CD4-positive, alpha-beta memory T cell (primary cell): Measurements from ENCODE around the gene SH3BP4. TPM values are rescaled to one million over a fixed set of nuclear protein-coding genes. Genes with fewer than 3 reads are reported as not detected.

ENCODE experiments used
- CTCF ChIA-PET: fragments of 350-600 bp; sonication (Branson Sonifier 250); formaldehyde crosslinking; loops from one replicate; lab custom pipeline; 2021; ENCODE audit warnings: inconsistent platforms; ENCODE audit not compliant: partially characterized antibody; lab: Charles Lee
- POLR2A ChIA-PET: fragments of 350-600 bp; sonication (Branson Sonifier 250); formaldehyde crosslinking; loops from one replicate; lab custom pipeline; 2021; ENCODE audit not compliant: partially characterized antibody; lab: Charles Lee
- DNase-seq, 5 donors: peaks; one replicate each; pipeline versions ENCODE4 v3.0.0 to v3.0.0-alpha.2; 2020 to 2022; ENCODE audit warnings: mixed read lengths in 1 of 5
- H3K27ac ChIP-seq: one replicate; pipeline ENCODE4 v1.7.0; 2013; ENCODE audit warnings: low read depth, low read length
- H3K27me3 ChIP-seq: 2 replicates; pipeline ENCODE4 v1.7.0; 2013; ENCODE audit warnings: mild to moderate bottlenecking, low read length, moderate library complexity; ENCODE audit not compliant: insufficient read depth
- H3K36me3 ChIP-seq: 2 replicates; pipeline ENCODE4 v1.7.0; 2013; ENCODE audit warnings: mild to moderate bottlenecking, low read length, moderate library complexity; ENCODE audit not compliant: insufficient read depth
- H3K4me1 ChIP-seq: 2 replicates; pipeline ENCODE4 v1.7.0; 2013; ENCODE audit warnings: mild to moderate bottlenecking, low read length, moderate library complexity; ENCODE audit not compliant: insufficient read depth
- H3K4me3 ChIP-seq, 2 donors: one replicate each; pipeline ENCODE4 v1.7.0; 2013; ENCODE audit warnings: low read length in 2 of 2, mild to moderate bottlenecking in 1 of 2
- H3K9me3 ChIP-seq, 2 donors: one replicate each; pipeline ENCODE4 v1.7.0; 2013; ENCODE audit warnings: low read length in 2 of 2, control low read depth in 1 of 2; ENCODE audit not compliant: control insufficient read depth in 1 of 2
- H3K27ac Mint-ChIP-seq, 7 donors: one replicate each; pipeline ENCODE4 v1.8.0; 2020 to 2021; ENCODE audit warnings: mixed read lengths in 7 of 7, mild to moderate bottlenecking in 6 of 7, inconsistent platforms in 3 of 7, moderate library complexity in 3 of 7
- H3K27me3 Mint-ChIP-seq, 2 donors: one replicate each; pipeline ENCODE4 v1.8.0; 2020 to 2021; ENCODE audit warnings: mixed read lengths in 2 of 2
- H3K36me3 Mint-ChIP-seq, 2 donors: one replicate each; pipeline ENCODE4 v1.8.0; 2020 to 2021; ENCODE audit warnings: mixed read lengths in 2 of 2, inconsistent platforms in 1 of 2, mild to moderate bottlenecking in 1 of 2
- H3K4me1 Mint-ChIP-seq, 4 donors: one replicate each; pipeline ENCODE4 v1.8.0; 2020 to 2021; ENCODE audit warnings: mixed read lengths in 4 of 4, mild to moderate bottlenecking in 1 of 4
- H3K4me3 Mint-ChIP-seq, 8 donors: one replicate each; pipeline ENCODE4 v1.8.0; 2020 to 2021; ENCODE audit warnings: mixed read lengths in 8 of 8, mild to moderate bottlenecking in 7 of 8, moderate library complexity in 6 of 8, inconsistent platforms in 3 of 8
- H3K9me3 Mint-ChIP-seq, 8 donors: one replicate each; pipeline ENCODE4 v1.8.0; 2020 to 2021; ENCODE audit warnings: mixed read lengths in 8 of 8, mild to moderate bottlenecking in 5 of 8, inconsistent platforms in 3 of 8, moderate library complexity in 1 of 8
- intact Hi-C: fragments of 100-400 bp; cut with micrococcal nuclease; formaldehyde crosslinking; loops from one replicate; pipeline ENCODE4 v1.15.1; 2023
- polyA plus RNA-seq, 2 donors: library from polyadenylated mRNA; unstranded; fragments of 300-500 nt; fragmentation: Illumina TruSeq; gene quantifications; one replicate each; pipeline ENCODE4 v1.2.3, GENCODE V29; 2021
- total RNA-seq, 2 experiments: library from RNA; stranded (reverse); gene quantifications; one replicate each; pipeline ENCODE4 v1.2.3, GENCODE V29; 2021

Gene SH3BP4
- total and polyA plus RNA-seq, 4 experiments from 2014 or later = 0.20 TPM; not detected in 3

DNA sequence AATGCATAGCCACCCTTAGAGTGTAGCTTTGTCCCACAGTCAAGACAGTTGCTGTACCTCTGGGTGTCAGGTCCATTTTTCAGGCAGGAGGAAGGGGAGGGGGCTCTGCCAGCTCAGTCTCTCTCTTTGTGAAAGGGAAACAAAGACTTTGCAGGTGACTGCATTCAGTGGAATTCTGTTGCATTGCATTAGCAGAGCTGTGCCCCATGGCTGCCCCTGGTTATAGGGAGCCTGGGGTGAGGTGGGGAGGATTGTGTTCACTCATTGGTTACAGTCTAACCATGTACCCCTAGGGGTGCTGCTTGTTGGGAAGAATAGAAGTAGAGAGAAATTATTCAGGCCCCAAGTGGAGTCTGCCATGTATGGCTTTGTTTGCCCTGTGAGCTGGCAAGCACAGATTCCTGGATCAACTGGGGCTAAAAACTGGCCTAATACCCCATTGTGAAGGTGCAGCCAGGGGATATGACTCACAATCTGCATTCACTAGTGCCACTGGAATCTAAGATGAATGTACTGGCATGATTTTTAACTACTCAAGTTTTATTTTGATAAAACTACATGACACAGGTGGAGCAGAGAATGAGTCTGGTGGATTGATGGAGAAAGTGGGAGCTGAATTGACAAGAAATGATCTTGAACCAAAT lies 118.4 kb downstream of the SH3BP4 start:
- no peaks in the 10 kb centered on the region for H3K4me1 Mint-ChIP-seq
- Histone ChIP-seq H3K36me3 (no peaks in the 10 kb centered on the region), H3K27ac (no peak overlapping the region), H3K4me1 (no peaks in the 10 kb centered on the region), H3K4me3 (no peak overlapping the region), H3K9me3 (no peaks in the 10 kb centered on the region), H3K27me3 (no peaks in the 10 kb centered on the region)
- POLR2A ChIA-PET = no interaction called here
- intact Hi-C loops = no loop called here
- peaks cover 0 to 2% (median 0%) of the 10 kb centered on the region in 8 donors for H3K9me3 Mint-ChIP-seq
- no peak for DNase-seq
- CTCF ChIA-PET = interaction anchor here (1.3 kb wide), 1 partner anchor 47 kb away, joined by 3 read pairs; no protein-coding TSS in a partner anchor
- H3K36me3 Mint-ChIP-seq = no peaks in the 10 kb centered on the region
- peaks cover 8 to 10% of the 10 kb centered on the region in 2 donors for H3K27me3 Mint-ChIP-seq
- H3K4me3 Mint-ChIP-seq = no peak overlapping the region
- no peak overlapping the region for H3K27ac Mint-ChIP-seq

GRCh38 chr2:235073868-235074413 lies 122.1 kb downstream of the SH3BP4 start:
- Histone ChIP-seq H3K27ac (no peak overlapping the region), H3K27me3 (no peaks in the 10 kb centered on the region), H3K4me1 (no peaks in the 10 kb centered on the region), H3K4me3 (no peak overlapping the region), H3K9me3 (no peaks in the 10 kb centered on the region), H3K36me3 (no peaks in the 10 kb centered on the region)
- no peaks in the 10 kb centered on the region for H3K4me1 Mint-ChIP-seq
- no peaks in the 10 kb centered on the region for H3K36me3 Mint-ChIP-seq
- H3K27ac Mint-ChIP-seq = no peak overlapping the region
- ChIA-PET POLR2A (no interaction called here), CTCF (no interaction called here)
- peaks cover 0 to 2% (median 0%) of the 10 kb centered on the region in 8 donors for H3K9me3 Mint-ChIP-seq
- DNase-seq = no peak
- intact Hi-C loops = no loop called here
- no peak overlapping the region for H3K4me3 Mint-ChIP-seq
- peaks cover 5 to 8% of the 10 kb centered on the region in 2 donors for H3K27me3 Mint-ChIP-seq

DNA sequence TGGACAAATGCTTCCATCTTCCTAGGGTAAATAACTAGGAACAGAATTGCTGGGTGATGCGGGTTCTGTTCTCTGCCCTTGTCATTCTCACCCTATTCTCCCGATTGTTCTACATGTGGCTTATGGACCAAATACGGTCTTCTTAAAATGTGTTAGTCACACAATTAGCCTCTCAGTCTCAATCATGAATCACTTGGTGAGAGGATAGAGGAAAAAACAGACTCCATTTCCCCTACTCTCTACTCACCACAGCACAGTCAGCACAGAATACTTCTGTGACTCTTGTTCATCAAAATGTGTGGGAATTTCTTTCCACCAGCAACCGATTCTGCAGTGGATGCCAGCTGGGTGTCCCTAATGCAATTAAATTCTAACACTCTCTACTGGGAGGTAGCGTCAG lies 125.2 kb downstream of the SH3BP4 start:
- intact Hi-C loops = no loop called here
- no peak for DNase-seq
- no peaks in the 10 kb centered on the region for H3K9me3 ChIP-seq
- peaks cover 1 to 2% of the 10 kb centered on the region in 2 donors for H3K27me3 Mint-ChIP-seq
- H3K27ac ChIP-seq = no peak overlapping the region
- no peaks in the 10 kb centered on the region for H3K36me3 ChIP-seq
- CTCF ChIA-PET = no interaction called here
- no peak overlapping the region for H3K4me3 ChIP-seq
- H3K9me3 Mint-ChIP-seq = no peaks in the 10 kb centered on the region
- no peaks in the 10 kb centered on the region for H3K4me1 ChIP-seq
- no peaks in the 10 kb centered on the region for H3K4me1 Mint-ChIP-seq
- H3K4me3 Mint-ChIP-seq = no peak overlapping the region
- no peaks in the 10 kb centered on the region for H3K27me3 ChIP-seq
- no peak overlapping the region for H3K27ac Mint-ChIP-seq
- H3K36me3 Mint-ChIP-seq = no peaks in the 10 kb centered on the region
- POLR2A ChIA-PET = no interaction called here

GRCh38 chr2:235078182-235078581 lies 126.4 kb downstream of the SH3BP4 start:
- H3K9me3 Mint-ChIP-seq = no peaks in the 10 kb centered on the region

GRCh38 chr2:235078914-235079472 lies 127.2 kb downstream of the SH3BP4 start:
- H3K9me3 ChIP-seq = no peaks in the 10 kb centered on the region
- H3K27ac Mint-ChIP-seq = no peak overlapping the region
- no peak overlapping the region for H3K4me3 Mint-ChIP-seq
- ChIA-PET POLR2A (no interaction called here), CTCF (no interaction called here)
- no peak overlapping the region for H3K27ac ChIP-seq
- H3K36me3 Mint-ChIP-seq = no peaks in the 10 kb centered on the region
- H3K4me1 Mint-ChIP-seq = no peaks in the 10 kb centered on the region
- H3K4me1 ChIP-seq = no peaks in the 10 kb centered on the region
- no peaks in the 10 kb centered on the region for H3K36me3 ChIP-seq
- no peak overlapping the region for H3K4me3 ChIP-seq
- H3K27me3 Mint-ChIP-seq = peaks cover 2 to 6% of the 10 kb centered on the region in 2 donors
- H3K27me3 ChIP-seq = no peaks in the 10 kb centered on the region
- H3K9me3 Mint-ChIP-seq = no peaks in the 10 kb centered on the region
- DNase-seq = no peak
- intact Hi-C loops = no loop called here

More at GRCh38 chr2:235078182-235078581, 126.4 kb downstream of the SH3BP4 start:
- Histone ChIP-seq H3K4me1 (no peaks in the 10 kb centered on the region), H3K4me3 (no peak overlapping the region), H3K27ac (no peak overlapping the region), H3K36me3 (no peaks in the 10 kb centered on the region), H3K27me3 (no peaks in the 10 kb centered on the region), H3K9me3 (no peaks in the 10 kb centered on the region)
- DNase-seq = no peak
- intact Hi-C loops = no loop called here
- Mint-ChIP-seq H3K36me3 (no peaks in the 10 kb centered on the region), H3K4me1 (no peaks in the 10 kb centered on the region), H3K4me3 (no peak overlapping the region), H3K27ac (no peak overlapping the region), H3K27me3 (peaks cover 2 to 4% of the 10 kb centered on the region in 2 donors)
- ChIA-PET CTCF (no interaction called here), POLR2A (no interaction called here)

- Mint-ChIP-seq H3K9me3 (peaks cover 0 to 4% (median 0%) of the 10 kb centered on the region in 8 donors), H3K4me3 (no peak overlapping the region), H3K27me3 (peaks cover 3 to 6% of the 10 kb centered on the region in 2 donors), H3K27ac (no peak overlapping the region), H3K4me1 (no peaks in the 10 kb centered on the region), H3K36me3 (no peaks in the 10 kb centered on the region)
- no peak overlapping the region for H3K27ac ChIP-seq
- no peaks in the 10 kb centered on the region for H3K9me3 ChIP-seq
- DNase-seq = no peak
- intact Hi-C loops = no loop called here
- H3K36me3 ChIP-seq = no peaks in the 10 kb centered on the region
- H3K27me3 ChIP-seq = no peaks in the 10 kb centered on the region
- ChIA-PET POLR2A (no interaction called here), CTCF (no interaction called here)
- H3K4me3 ChIP-seq = no peak overlapping the region
- H3K4me1 ChIP-seq = no peaks in the 10 kb centered on the region
Measured at GRCh38 chr2:235080101-235080500, 128.3 kb downstream of the SH3BP4 start.

DNA sequence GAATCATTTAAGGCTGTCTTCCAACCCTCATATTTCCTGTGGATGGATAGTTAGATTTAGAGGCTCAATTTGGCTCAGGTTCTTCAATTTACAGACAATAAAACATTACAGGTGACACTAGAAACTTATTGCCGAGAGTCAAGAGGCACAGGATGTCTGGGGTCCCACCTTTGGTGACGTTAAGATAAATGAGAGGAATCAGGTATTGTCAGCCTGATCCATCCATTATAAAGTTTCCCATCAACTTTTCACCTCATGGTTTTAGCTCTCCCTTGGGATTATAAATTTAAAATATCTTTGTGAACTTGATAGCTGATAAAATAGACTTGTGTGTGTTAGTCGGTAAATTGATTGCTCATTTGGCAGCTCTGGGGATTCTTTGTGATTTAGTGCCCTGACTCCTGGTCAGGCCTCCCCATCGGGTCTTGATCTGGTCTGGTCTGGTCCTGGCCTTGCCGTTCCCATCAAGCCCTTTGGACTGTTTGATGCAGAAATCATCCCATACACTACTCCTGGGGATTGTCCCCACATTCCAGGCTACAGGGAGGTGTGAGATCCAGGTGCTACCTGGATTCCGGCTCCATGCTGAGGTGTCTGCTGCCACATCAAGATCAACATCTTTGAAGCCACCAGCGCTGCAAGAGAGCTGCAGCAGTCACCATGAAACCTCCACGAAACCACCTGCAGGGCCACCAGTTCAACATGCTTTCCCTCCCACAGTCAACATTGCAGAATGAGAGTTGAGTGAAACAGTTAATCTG lies 130.9 kb downstream of the SH3BP4 start:
- H3K9me3 ChIP-seq = no peaks in the 10 kb centered on the region
- CTCF ChIA-PET = no interaction called here
- no peaks in the 10 kb centered on the region for H3K36me3 ChIP-seq

More for the DNA sequence above, 130.9 kb downstream of the SH3BP4 start:
- intact Hi-C loops = no loop called here
- Mint-ChIP-seq H3K36me3 (no peaks in the 10 kb centered on the region), H3K4me1 (no peaks in the 10 kb centered on the region), H3K9me3 (peaks cover 0 to 8% (median 0%) of the 10 kb centered on the region in 8 donors), H3K4me3 (no peak overlapping the region), H3K27me3 (peaks cover 14 to 16% of the 10 kb centered on the region in 2 donors), H3K27ac (no peak overlapping the region)
- H3K4me3 ChIP-seq = no peak overlapping the region
- POLR2A ChIA-PET = no interaction called here
- no peak overlapping the region for H3K27ac ChIP-seq
- no peaks in the 10 kb centered on the region for H3K4me1 ChIP-seq
- DNase-seq = no peak
- no peaks in the 10 kb centered on the region for H3K27me3 ChIP-seq
